Raji (cell line): Measurements from ENCODE around the gene NES.

Experiments
- POLR2A ChIP-seq: IDR thresholded peaks from 2 replicates; pipeline ENCODE4 v1.6.1; 2011; ENCODE audit warnings: low read depth, low read length, control low read depth; ENCODE audit not compliant: insufficient read depth

NES gene

DNA sequence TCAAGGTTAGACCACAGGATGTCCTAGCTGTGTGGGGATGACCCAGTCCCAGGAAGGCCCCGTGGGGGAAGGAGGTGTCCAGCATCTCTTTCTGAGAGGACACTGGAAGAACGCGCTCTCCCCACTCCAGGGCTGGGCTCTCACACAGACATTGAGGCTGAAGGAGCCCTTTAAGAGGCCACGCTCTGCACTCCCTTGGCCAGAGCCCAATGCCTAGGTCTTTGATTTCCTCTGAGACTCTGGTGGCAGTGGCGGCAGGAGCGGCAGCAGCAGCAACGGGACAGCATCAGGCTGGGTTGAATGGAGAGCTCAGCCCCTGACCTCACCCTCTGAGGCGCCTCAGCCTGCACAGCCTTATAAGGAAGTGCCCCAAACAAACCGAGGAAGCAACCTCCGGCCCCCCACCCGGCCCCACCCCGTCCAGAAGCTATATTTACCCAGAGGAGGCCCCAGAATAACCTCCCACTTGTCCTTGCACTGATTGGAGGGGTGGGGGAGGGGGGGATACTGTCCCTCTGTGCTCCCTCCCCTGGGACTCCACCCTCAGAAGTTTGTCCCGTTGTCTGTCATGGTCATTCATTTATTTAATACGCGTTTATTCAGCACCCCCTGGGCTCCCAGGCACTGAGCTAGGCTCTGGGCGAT lies 12.3 kb downstream of the NES start:
- TF ChIP-seq POLR2A = no peak

DNA sequence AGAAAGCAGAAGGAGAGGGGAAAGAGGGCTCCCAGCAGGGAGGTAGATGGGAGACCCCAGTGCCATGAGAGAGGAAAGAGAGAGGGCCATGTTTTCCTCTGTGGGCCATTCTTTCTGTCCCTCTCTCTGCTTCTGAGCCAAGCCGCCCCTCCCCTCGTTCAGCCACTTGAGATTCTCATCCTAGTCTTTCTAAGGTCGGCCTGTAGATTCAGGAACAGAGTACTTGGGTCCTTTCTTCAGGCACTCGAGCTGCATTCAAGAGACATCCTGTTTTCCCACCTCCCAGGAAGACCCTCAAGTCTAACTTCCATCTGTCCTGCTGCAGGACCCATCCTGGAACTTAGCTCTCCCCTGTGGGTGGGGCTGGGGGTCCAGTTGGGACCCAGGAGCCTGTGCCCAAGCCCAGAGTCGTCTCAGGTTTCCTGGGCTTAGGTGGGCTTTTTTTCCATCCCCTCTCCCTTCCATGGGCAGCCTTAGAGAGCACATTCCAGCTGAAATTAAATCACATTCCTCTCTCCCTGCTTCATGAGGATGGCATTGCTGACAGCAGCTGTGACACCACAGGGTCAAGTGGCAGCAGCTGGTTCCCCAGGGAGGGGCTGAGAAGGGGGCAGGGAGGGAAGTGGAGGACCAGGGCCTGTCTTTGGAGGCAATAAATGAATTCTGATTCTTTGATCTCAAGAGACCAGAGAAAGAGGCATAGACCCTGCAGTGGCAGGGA lies 13.0 kb downstream of the NES start:
- no peak for TF ChIP-seq POLR2A

DNA sequence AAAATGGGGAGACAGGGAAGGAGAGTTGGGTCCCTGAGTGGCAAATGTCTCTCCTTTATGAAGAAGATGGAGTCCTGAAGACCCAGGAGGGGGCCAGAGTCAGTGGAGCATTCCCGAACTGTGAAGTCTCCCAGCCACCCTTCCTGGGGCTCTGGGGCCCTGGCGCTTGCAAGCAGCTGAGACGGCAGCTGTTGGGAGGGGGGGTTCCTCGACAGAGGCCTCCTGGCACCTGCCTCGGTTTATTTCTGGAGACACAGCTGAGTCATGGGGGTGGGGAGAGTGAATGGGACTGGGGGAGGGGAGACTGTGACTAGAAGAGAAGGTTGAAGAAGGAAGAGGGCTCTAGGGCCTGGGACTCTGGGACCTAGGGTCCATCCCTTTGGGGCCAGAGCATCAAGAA lies 14.0 kb downstream of the NES start:
- TF ChIP-seq POLR2A = no peak

DNA sequence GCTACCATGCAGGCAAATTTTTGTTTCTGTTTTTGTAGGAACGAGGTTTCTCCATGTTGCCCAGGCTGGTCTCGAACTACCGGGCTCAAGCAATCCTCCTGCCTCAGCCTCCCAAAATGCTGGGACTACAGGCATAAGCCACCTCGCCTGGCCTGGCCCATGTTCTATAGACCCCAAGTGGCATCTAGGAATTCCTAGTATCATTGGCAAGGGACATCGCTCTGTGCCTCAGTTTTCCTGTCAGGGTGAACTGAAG lies 14.5 kb downstream of the NES start:
- no peak for TF ChIP-seq POLR2A

DNA sequence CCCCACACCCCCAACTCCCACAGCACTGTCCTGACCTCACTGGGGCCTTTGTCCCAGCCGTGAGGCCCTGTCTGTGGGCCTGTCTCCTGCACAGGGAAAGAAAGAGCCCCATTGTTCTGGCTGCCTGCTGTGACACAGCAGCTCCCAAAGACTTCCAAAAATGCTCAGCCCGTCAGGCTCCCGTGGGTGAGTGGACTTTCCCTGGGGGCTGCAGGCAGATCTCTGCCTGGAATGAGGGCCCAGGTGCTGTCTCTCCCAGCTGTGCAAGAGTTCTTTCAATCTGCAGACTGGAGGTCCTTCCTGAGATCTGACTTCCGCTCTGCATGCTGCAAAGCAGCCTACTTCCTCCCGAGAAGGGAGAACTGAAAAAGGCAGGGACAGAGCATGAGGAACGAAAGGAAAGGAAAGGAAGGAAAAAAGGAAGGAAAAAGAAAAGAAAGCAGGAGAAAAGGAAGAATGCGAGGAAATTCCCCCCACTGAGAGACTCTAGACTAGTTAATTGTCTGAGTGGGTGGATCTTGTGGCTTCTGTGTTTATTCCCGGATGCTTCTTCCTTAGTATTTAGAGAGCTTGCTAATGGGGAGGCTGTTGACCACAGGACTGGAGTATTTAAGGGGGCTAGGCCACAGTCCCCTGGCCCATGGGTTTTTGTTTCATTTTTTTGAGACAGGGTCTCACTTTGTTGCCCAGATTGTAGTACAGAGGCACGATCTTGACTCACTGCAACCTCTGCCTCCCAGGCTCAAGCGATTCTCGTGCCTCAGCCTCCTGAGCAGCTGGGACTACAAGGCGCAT lies 15.0 kb downstream of the NES start:
- no peak for TF ChIP-seq POLR2A

DNA sequence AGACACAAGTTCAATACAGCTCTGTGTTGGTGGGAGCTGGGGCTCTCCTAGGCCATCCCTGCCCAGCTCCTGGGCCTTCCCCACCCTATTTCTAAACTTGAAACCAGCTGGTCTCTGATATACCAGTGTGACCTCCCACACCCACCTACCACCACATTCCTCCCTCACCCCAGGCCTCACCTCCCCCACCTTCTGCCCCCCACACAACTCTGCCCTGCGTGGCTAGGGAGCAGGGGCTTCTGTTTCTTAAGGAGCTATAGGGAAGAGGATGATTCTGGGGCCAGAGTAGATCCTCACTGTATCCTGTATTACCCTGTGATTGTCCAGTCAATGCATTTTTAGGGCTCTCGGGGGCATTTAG lies 16.5 kb downstream of the NES start:
- TF ChIP-seq POLR2A = no peak

DNA sequence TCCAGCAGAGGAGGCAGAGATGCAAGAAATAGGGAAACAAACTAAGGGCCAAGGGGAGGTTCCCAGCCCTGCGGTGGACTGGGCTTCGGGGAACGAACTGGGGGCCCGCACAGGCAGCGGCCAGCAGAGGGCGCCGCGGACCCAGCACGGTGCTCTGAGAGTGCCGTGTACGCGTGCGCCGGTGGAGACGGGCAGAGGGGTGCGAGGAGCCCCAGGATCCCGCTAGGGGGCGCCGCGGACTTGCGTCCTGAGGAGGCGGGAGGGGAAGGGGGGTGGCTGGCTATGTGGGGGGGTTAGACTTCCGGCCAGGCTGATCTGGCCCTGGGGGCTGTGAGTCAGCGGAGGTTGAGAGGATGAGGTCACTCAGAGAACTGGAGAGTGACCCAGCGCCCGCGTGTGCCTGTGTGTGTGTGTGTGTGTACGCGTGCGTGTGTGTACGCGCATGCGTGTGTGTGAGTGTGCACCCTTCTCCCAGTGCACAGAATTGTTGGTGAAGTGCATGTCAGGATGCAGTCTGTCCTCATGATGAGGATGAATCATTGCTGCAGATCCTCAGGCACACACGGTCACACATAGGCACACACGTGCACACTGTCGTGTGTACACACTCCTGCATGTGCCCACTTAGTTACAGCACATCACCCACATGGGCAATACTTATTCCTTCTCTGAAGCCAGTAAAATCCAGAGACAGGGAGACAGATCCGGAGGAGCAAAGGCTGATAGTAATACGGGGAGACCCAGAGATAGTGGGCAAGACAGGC lies 17.0 kb downstream of the NES start:
- TF ChIP-seq POLR2A = no peak

DNA sequence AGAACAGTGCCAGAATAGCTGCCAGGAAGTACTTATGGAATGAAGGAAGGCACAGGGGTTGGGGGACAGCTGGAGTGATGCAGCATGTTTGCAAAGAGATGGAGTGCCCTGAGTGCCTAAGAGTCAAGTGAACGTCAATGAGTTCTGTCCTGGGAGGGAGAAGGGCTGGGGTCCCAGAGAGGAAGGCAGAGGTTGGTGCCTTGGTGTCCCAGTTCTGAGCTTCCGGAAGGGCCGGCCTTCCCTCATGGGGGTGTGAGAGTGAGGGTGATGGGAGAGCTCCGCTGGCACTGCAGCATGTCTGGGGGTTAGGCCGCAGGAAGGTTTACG lies 17.6 kb downstream of the NES start:
- TF ChIP-seq POLR2A = no peak

DNA sequence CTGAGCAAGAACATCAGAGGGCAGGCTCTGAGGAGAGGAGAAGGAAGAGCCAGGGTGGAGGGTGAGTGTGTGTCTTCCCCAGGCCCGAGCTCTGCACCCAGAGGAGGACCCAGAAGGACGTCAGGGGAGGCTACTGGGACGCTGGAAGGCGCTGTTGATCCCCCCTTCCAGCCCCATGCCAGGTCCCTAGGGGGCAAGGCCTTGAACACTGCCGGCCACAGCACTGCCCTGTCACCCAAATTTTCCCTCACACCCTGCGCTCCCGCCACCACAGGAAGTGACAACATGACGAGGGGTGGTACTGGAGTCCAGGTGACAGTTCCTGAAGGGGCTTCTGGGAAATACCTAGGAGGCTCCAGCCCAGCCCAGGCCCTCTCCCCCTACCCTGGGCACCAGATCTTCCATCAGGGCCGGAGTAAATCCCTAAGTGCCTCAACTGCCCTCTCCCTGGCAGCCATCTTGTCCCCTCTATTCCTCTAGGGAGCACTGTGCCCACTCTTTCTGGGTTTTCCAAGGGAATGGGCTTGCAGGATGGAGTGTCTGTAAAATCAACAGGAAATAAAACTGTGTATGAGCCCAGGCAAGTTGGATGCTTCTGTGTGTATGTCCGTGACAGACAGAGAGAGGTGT lies 18.1 kb downstream of the NES start:
- no peak for TF ChIP-seq POLR2A

DNA sequence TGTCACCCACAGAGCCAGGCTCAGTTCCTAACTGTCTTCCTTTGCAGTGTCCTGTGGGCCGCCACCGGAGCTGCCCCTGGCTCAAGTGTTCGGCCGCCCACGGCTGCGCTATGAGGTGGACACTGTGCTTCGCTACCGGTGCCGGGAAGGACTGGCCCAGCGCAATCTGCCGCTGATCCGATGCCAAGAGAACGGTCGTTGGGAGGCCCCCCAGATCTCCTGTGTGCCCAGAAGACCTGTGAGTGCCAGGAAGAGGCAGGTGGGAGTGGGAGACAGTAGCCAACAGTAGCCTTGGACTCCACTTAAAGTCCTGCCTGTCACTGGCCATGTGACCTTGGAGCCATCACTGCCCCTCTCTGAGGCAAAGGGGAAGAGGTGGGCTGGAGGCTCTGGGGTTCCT lies 18.7 kb downstream of the NES start:
- TF ChIP-seq POLR2A = no peak

DNA sequence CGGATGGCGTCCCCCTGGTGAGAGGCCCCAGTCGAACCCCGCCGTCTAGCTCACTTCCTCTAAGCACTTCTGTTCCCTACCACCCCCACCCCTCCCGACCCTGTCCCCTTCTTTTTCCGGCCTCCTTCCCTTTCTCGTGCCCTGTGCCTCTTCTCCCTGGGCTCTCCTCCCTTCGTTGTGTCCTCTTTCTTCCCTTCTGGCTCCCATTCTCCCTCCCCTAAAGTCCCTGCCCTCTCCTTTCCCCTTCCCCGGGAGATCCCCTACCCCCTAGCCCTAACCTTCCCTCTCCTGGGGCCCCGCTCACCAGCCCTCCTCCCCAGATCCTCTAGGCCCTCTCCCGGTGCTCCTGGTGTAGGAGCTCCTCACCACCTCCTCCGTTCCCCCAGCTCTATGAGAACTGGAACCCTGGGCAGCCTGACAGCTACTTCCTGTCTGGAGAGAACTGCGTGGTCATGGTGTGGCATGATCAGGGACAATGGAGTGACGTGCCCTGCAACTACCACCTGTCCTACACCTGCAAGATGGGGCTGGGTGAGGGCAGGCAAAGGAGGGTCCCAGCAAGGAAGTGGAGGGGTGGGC lies 19.4 kb downstream of the NES start:
- no peak for TF ChIP-seq POLR2A

DNA sequence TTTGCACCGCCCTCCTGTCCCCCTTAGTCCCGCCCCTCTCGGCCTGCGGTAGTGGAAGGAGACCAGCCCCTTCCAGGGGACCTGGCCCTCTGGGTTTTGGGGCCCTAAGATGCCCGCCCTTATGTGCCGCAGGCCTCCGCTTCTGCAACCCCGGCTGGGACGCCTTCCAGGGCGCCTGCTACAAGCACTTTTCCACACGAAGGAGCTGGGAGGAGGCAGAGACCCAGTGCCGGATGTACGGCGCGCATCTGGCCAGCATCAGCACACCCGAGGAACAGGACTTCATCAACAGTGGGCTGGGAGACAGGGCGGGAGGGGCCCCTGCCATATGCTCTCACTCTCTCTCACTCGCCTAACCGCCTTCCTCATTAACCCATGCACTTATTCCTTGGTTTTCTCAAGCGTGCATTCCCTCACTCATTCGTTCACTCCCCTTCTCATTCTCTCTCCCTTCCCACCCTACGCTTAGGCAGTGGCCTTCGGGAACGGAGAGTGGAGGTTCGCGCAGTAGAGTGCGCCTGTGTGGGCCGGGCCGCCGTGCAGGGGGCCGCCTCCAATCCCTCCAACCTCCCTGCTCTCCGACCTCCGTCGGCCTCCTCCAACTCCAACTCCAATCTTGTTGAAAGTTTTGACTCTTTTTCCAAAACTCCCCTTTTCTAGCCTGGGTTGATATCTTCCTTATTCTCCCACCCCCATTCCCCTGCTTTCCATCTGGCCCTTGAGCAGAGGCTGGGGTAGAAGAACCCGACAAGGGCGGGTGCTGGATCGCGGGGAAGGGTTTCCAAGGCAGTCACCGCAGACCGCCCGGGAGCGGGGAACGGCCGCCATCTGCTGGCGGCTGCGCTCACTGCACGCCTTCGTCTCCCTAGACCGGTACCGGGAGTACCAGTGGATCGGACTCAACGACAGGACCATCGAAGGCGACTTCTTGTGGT lies 20.1 kb downstream of the NES start:
- no peak for TF ChIP-seq POLR2A

DNA sequence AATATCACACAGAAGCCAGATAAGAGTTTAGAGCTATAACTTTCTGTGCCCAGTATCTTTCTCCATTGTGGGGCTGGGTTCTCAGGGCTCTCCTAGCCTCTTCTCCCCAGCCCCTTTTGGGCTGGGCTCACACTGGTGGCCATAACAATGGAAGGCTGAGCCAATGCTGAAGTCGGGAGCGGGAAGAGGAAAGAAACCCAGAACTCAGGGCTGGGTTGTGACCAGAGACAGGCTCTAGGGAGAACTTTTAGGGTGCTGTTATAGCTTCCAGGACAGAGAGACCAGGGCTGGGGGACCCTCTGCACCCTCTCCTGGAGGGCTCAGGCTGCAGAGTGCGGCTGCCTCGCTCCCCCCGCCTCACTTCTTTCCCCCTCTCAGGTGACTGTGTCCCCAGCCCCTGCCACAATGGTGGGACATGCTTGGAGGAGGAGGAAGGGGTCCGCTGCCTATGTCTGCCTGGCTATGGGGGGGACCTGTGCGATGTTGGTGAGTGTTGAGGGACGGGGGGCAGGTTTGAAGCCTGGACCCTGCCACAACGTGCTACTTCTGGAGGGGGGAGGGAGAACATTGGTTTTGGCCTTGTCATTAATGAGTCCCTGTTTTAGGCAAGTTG lies 21.2 kb downstream of the NES start:
- TF ChIP-seq POLR2A = no peak
